Activated CD4-positive, alpha-beta T cell treated with anti-CD3 and anti-CD28 coated beads, Interleukin-2, amount 50 U/mL, for 1 hour (primary cell): Measurements from ENCODE around the gene EXOSC2.
"Not testable (repeated sequence)": the region's sequence is repeated elsewhere in the genome, so short reads cannot be mapped to it uniquely, and the experiment has no call there.

ENCODE experiments used
- DNase-seq: peaks from one replicate; pipeline ENCODE4 v3.0.0-alpha.2; 2020

The EXOSC2 gene

GRCh38 chr9:130668659-130669058, 24.9 kb upstream of the EXOSC2 start:
- no peak for DNase-seq

- no peak for DNase-seq
Measured at GRCh38 chr9:130669965-130670364, 23.6 kb upstream of the EXOSC2 start.

DNA sequence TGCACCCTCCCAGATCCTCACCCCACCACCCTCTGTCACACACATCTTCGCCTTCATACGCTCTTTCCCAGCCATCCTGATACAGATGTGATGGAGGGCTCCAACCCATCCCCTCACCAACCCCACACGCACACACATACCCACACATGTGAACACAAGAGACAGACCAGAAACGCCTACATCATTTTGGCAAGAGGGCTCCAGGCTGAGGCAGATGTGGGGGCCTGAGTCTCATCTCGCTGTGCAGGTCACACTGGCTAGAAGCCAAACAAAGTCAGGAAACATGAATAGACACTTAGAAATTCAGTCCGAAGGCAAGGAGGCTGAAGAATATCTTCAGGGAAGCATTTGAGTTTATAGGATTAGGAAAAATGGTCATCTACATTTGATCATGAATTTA, 22.9 kb upstream of the EXOSC2 start:
- DNase-seq, result no peak

- no peak for DNase-seq
Measured at GRCh38 chr9:130672466-130672865, 21.1 kb upstream of the EXOSC2 start.

DNA sequence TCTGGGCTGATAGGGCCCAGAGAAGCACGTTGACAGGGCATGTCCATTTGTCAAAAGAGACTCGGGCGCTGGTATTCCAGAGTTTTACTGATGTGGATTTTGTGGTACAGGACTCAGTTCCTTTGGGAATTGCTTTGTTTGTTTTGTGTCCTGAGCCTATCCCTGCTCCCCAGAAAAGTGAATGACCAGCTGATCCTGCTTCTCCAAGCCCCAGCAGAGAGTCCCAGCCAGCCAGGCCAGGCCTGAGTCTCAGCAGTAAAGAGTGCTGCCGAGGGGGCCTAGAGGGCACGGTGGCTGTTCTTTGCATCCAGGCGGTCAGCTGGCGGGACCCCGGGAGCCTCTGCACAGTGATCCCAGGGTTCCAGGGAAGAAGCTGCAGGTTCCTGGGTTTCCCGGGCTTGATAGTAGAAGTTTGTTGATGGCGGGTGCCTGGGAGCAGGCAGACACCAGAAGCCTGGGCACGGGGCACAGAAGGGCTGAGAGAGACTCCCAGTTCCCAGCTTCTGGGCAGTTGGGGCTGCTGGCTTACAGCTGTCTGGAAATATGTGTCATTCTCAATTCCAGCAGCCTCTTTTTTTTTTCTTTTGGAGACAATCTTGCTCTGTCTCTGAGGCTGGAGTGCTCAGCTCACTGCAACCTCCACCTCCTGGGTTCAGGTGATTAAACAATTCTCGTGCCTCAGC, 20.5 kb upstream of the EXOSC2 start:
- DNase-seq, result no peak

GRCh38 chr9:130675396-130675795, 18.2 kb upstream of the EXOSC2 start:
- no peak for DNase-seq

DNA sequence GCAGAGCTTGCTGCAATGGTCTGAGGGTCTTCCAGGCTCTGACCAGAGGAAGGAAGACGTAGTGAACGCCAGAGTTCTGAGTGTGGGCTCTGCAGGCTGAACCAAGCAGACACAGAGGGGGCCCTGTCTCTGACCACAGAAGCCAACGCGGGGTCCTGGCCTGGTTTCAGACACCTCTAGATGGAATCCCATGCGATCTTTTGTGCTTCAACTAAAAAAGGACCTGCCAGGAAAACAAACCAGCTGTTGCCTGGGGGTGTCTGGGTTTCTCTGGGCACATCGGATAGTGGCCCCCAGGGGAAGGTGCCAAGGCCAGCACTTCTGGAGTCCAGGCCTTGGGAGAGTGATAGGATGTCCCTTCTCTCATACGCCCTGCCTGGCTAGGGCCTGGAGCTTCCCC, 16.3 kb upstream of the EXOSC2 start:
- no peak for DNase-seq

GRCh38 chr9:130680836-130681768, 12.5 kb upstream of the EXOSC2 start:
- peak; percentile 47 for DNase-seq

DNA sequence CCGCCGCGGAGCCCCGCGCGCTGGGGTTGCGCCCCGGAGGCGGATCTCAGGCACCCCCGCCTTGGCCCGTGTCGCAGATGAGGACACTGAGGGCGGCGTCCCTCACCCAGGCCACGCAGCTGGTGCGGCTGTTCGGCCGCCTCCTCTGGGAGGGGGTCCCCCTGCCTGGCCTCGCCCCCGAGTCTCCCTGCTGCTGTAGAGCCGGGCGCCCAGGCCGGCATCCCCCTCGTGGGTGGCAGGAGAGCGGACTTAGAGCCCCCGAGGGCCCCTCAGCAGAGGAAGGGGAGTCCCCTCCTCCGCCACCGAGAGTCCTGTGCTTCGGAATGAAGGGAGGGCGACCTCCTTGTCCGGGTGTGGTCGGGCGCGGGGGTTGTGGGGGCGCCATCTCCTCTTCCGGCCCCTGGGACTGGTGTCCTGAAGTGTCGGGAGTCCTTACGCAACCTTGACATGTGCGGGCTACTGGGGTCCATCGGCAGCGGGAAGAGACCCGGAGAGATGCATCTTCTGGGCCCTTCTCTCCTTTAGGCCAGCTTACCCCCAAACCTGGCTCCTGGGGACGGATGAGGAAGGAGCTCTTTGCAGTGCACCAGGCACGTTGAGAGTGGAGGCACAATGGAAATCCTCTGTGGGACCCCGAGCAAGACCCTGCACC, 11.7 kb upstream of the EXOSC2 start:
- DNase-seq, result no peak

DNA sequence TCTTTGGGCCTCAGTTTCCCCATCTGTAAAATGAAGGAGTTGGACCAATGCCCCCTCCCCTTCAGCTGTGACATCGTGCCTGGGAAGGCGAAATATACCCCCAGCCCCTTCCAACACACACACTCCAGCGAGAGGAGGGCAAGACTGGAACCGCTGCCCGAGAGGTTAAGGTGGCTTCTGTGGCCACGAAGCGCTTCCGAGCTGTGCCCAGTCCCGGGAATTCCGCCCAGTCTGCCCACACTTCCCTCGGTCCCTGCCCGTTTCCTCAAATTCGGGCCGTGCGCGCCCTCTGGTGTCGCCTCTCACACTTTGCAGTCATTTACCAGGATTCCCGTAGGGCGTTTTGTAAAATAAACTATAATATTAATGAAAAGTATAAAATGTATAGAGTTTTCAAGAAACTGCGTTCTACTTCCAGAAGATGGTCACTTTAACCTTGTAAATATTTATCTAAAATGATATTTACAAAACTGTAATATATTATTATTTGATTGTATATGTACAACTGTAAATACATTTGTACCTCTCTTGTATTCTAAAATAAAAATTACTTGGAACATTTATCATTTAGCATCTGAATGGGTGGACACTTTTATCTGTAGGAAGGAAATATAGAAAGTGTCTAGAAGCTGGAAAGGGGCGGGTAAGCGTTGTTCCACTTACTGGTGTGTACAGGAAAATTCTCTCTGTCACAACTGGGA, 11.0 kb upstream of the EXOSC2 start:
- peak; percentile 55 for DNase-seq

- DNase-seq, result no peak
Measured at GRCh38 chr9:130685104-130685503, 8.5 kb upstream of the EXOSC2 start.

DNA sequence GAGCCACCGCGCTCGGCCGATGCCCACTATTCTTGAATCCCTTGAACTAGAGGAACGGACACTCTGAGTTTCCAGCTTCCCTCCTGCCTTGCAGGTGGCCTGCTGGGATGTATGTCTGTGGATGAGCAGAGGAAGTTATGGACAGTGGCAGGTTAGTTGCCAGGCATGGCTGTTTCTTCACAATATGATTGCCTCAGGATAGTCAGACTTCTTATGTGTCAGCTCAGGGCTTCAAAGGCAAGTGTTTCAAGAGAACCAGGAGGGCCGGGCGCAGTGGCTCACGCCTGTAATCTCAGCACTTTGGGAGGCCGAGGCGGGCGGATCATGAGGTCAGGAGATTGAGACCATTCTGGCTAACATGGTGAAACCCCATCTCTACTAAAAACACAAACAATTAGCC, 7.6 kb upstream of the EXOSC2 start:
- DNase-seq, result not testable (repeated sequence)

- no peak for DNase-seq
Measured at GRCh38 chr9:130687615-130688014, 6.0 kb upstream of the EXOSC2 start.

- no peak for DNase-seq
Measured at GRCh38 chr9:130688072-130688471, 5.5 kb upstream of the EXOSC2 start.

- DNase-seq, result no peak
Measured at GRCh38 chr9:130689572-130689936, 4.0 kb upstream of the EXOSC2 start.

DNA sequence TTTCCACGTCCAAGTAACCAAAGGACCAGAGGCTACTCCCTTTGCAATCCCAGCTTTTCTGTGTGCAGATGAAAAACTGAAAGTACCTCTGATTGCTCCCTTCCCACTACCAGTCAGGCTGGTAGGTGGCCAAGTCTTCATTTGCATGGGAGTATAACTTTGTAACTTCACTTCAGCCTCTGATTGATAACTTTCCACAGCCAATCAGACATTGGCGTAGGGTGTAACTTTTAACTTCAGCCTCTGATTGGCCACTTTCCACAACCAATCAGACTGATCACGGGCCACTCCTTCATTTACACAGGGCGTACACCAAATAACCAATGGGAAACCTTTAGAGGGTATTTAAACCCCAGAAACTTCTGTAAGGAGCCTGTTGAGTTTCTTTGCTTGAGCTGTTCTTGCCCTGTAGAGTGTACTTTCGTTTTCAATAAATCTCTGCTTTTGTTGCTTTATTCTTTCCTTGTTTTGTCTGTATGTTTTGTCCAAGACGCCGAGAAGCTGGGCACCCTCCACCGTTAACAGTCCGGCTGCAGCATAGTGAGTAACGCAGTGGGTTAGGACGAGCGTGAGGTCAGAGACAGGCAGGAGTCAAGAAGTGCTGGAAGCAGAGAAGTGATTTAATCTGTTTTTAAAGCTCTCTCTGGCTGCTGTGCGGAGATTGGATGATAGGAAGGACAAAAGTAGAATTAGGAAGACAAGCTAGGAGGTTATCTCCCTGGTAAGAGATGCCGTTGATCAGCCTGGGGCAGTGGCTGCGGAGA, 3.5 kb upstream of the EXOSC2 start:
- DNase-seq, result no peak

DNA sequence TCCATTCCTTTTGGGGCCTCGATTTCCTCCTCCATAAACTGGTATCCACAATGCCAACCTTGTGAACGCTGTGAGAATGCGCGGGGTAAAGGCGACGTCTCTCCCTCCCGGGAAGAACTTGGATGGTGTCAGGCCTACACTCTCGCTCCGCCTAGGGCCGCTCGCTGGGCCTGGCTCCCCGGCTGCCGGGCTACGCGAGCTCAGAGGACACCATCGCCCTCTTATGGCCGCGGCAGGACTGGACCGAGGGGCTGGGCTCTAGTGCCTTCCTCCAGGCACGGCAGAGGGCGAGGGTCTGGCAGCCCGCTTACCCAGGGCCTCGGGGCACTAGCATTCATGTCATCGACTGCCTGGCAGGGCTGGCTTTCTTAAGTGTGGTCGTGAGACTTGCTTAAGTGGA, 1.3 kb upstream of the EXOSC2 start:
- DNase-seq, result no peak

- DNase-seq, result no peak
Measured at GRCh38 chr9:130693101-130693425, 517 bp upstream of the EXOSC2 start.

GRCh38 chr9:130694205-130694604, 625 bp downstream of the EXOSC2 start:
- no peak for DNase-seq

- no peak for DNase-seq
Measured at GRCh38 chr9:130696139-130696650, 2.6 kb downstream of the EXOSC2 start.

DNA sequence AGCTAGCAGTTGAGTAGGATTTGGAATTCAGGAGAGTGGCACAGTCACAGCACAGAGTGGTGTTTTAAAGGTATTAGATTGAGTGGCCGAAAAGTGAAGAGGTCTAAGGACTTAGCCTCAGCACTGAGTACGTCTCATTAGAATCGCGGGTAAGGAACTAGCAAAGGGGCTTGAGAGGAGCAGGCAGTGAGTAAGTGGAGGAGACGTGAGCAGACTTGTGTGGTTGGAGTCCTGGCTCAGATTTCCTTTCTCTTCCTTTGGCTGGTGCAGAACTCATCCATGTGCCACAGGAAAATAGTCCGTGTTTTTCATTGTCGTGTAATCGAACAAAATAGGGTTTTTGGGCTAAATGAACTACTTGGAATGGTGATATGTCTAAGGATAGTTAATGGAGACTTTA, 3.4 kb downstream of the EXOSC2 start:
- no peak for DNase-seq

GRCh38 chr9:130698514-130698913, 4.9 kb downstream of the EXOSC2 start:
- DNase-seq, result no peak
